Mucosa of stomach (tissue), 1 donor: Measurements from ENCODE around the gene MMP24OS.

ENCODE experiments used
- H3K27me3 ChIP-seq: one replicate; pipeline ENCODE4 v1.7.0; 2013; ENCODE audit warnings: mild to moderate bottlenecking, low read length; ENCODE audit not compliant: control insufficient read depth, insufficient read depth
- H3K36me3 ChIP-seq: one replicate; pipeline ENCODE4 v1.7.0; 2013; ENCODE audit warnings: low read length; ENCODE audit not compliant: control insufficient read depth, insufficient read depth
- H3K4me1 ChIP-seq: one replicate; pipeline ENCODE4 v1.7.0; 2013; ENCODE audit warnings: mild to moderate bottlenecking, low read length; ENCODE audit not compliant: control insufficient read depth, insufficient read depth
- H3K4me3 ChIP-seq: one replicate; pipeline ENCODE4 v1.7.0; 2013; ENCODE audit warnings: low read length
- H3K9ac ChIP-seq: one replicate; pipeline ENCODE4 v1.7.0; 2013; ENCODE audit warnings: mild to moderate bottlenecking, low read length, moderate library complexity
- H3K9me3 ChIP-seq: one replicate; pipeline ENCODE4 v1.7.0; 2013; ENCODE audit warnings: mild to moderate bottlenecking, low read length, moderate library complexity; ENCODE audit not compliant: control insufficient read depth
- donor health status: Pancreatic carcinoma.

MMP24OS gene

GRCh38 chr20:35293303-35294292 is 15.7 kb upstream of the MMP24OS start:
- H3K4me3 ChIP-seq: no peak overlapping the region
- no peak overlapping the region for H3K9ac ChIP-seq
- no peaks in the 10 kb centered on the region for H3K36me3 ChIP-seq
- no peaks in the 10 kb centered on the region for H3K4me1 ChIP-seq
- H3K9me3 ChIP-seq: no peaks in the 10 kb centered on the region
- peaks cover 30% of the 10 kb centered on the region for H3K27me3 ChIP-seq

GRCh38 chr20:35292504-35293285 is 14.8 kb upstream of the MMP24OS start:
- Histone ChIP-seq H3K4me3 (no peak overlapping the region), H3K9me3 (no peaks in the 10 kb centered on the region), H3K9ac (no peak overlapping the region), H3K4me1 (no peaks in the 10 kb centered on the region), H3K27me3 (peaks cover 30% of the 10 kb centered on the region), H3K36me3 (no peaks in the 10 kb centered on the region)

- H3K36me3 ChIP-seq: no peaks in the 10 kb centered on the region
- peaks cover 24% of the 10 kb centered on the region for H3K27me3 ChIP-seq
- H3K9me3 ChIP-seq: no peaks in the 10 kb centered on the region
- no peaks in the 10 kb centered on the region for H3K4me1 ChIP-seq
- no peak within 1 kb of the TSS for H3K4me3 ChIP-seq
- H3K9ac ChIP-seq: no peak within 1 kb of the TSS
Measured at GRCh38 chr20:35291654-35292503, 14.0 kb upstream of the MMP24OS start, which contains the start of gene FAM83C. FAM83C (minus strand) TSS chr20:35292425; CDS start chr20:35292304, 121 bp downstream.

GRCh38 chr20:35290887-35291417 is 13.0 kb upstream of the MMP24OS start:
- Histone ChIP-seq H3K36me3 (no peaks in the 10 kb centered on the region), H3K27me3 (peaks cover 15% of the 10 kb centered on the region), H3K9me3 (no peaks in the 10 kb centered on the region), H3K4me1 (no peaks in the 10 kb centered on the region), H3K9ac (no peak overlapping the region), H3K4me3 (no peak overlapping the region)

GRCh38 chr20:35290186-35290886 is 12.4 kb upstream of the MMP24OS start:
- no peaks in the 10 kb centered on the region for H3K9me3 ChIP-seq
- H3K27me3 ChIP-seq: peaks cover 14% of the 10 kb centered on the region
- H3K9ac ChIP-seq: no peak overlapping the region
- no peak overlapping the region for H3K4me3 ChIP-seq
- peaks cover 1% of the 10 kb centered on the region for H3K4me1 ChIP-seq
- no peaks in the 10 kb centered on the region for H3K36me3 ChIP-seq

- H3K9ac ChIP-seq: no peak overlapping the region
- peaks cover 11% of the 10 kb centered on the region for H3K4me1 ChIP-seq
- no peaks in the 10 kb centered on the region for H3K9me3 ChIP-seq
- H3K4me3 ChIP-seq: no peak overlapping the region
- peaks cover 11% of the 10 kb centered on the region for H3K27me3 ChIP-seq
- H3K36me3 ChIP-seq: no peaks in the 10 kb centered on the region
Measured at GRCh38 chr20:35288325-35289060, 10.6 kb upstream of the MMP24OS start.

GRCh38 chr20:35287509-35288324 is 9.8 kb upstream of the MMP24OS start:
- Histone ChIP-seq H3K9ac (no peak overlapping the region), H3K4me1 (peaks cover 15% of the 10 kb centered on the region), H3K36me3 (no peaks in the 10 kb centered on the region), H3K9me3 (no peaks in the 10 kb centered on the region), H3K4me3 (no peak overlapping the region), H3K27me3 (peaks cover 11% of the 10 kb centered on the region)

- Histone ChIP-seq H3K4me3 (no peak overlapping the region), H3K27me3 (peaks cover 11% of the 10 kb centered on the region), H3K9me3 (no peaks in the 10 kb centered on the region), H3K9ac (no peak overlapping the region), H3K36me3 (peaks cover 5% of the 10 kb centered on the region), H3K4me1 (peaks cover 15% of the 10 kb centered on the region)
Measured at GRCh38 chr20:35286899-35287508, 9.1 kb upstream of the MMP24OS start.

- H3K9ac ChIP-seq: no peak overlapping the region
- no peaks in the 10 kb centered on the region for H3K9me3 ChIP-seq
- H3K4me1 ChIP-seq: peaks cover 15% of the 10 kb centered on the region
- peaks cover 9% of the 10 kb centered on the region for H3K27me3 ChIP-seq
- no peak overlapping the region for H3K4me3 ChIP-seq
- peaks cover 6% of the 10 kb centered on the region for H3K36me3 ChIP-seq
Measured at GRCh38 chr20:35286077-35286898, 8.4 kb upstream of the MMP24OS start.
